LNCaP clone FGC (cell line): ENCODE measurements around the gene AFF2.

Source experiments
- DNase-seq: peaks from one replicate; pipeline ENCODE4 v3.0.0-alpha.2; 2011; ENCODE audit warnings: low read depth
- H3K4me3 ChIP-seq: 2 replicates; pipeline ENCODE4 v1.5.1; 2011; ENCODE audit warnings: mild to moderate bottlenecking, low read depth, low read length, control low read depth
- CTCF ChIP-seq: IDR thresholded peaks from 2 replicates; pipeline ENCODE4 v1.5.1; 2012; ENCODE audit warnings: mild to moderate bottlenecking; ENCODE audit not compliant: control insufficient read depth, insufficient read depth; ENCODE audit errors: extremely low read depth

Gene AFF2

DNA sequence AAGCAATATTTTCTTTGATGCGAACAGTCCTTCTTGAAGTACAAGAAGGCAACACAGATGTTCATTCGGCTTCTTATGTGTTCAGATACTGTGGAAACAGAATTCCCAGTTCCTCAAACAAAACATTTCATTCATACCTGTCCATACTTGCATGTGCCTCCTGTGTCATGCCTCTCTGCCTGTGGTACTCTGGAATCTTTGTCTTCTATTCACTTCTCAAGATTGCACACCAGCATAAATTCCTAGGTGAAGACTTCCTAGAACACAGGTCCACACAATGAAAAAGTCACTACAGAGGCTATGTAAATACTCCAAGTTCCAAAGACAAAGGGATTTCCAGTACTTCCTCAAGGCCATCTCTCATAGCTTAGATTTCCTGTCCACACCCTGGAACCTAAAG is 367.2 kb downstream of the AFF2 start:
- H3K4me3 ChIP-seq = no peak overlapping the region
- no peak for TF ChIP-seq CTCF
- no peak for DNase-seq

DNA sequence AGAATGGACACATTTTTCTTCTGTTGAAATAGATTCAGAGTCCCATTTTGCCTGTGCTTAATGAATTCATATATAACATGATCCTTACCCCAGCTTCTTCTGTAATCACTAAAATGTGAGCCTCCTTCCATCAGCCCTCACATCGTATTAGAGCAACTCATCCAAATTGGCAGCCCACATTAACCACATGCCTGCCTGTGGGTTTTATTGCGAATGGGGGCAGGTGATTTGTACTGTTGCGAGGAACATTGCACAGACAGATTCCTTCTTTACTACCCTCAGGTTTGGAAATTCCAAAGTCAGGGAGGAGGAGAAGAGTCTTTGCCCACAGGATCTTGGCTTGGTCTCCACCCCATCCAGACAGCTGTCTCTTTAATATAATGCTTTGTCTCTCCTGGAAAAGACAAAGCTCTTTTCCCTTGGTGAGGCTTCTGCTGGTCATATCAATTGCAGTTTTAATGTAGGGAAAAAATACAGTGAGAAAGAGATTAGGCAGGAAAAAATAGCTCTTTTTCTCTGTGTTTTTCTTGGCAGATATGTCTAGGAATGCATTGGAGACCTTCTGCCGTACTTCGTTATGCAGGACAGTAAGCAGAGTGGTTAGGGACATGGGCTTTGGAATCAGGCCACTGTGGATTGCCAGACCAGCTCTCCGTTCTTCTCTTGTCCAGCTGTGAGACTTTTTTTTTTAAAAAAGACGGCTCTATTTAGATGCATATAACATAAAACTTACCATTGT is 371.2 kb downstream of the AFF2 start:
- no peak overlapping the region for H3K4me3 ChIP-seq
- no peak for DNase-seq
- no peak for TF ChIP-seq CTCF

- no peak overlapping the region for H3K4me3 ChIP-seq
- no peak for TF ChIP-seq CTCF
- DNase-seq = no peak
These were observed 371.7 kb downstream of the AFF2 start for GRCh38 chrX:148872161-148872535.

DNA sequence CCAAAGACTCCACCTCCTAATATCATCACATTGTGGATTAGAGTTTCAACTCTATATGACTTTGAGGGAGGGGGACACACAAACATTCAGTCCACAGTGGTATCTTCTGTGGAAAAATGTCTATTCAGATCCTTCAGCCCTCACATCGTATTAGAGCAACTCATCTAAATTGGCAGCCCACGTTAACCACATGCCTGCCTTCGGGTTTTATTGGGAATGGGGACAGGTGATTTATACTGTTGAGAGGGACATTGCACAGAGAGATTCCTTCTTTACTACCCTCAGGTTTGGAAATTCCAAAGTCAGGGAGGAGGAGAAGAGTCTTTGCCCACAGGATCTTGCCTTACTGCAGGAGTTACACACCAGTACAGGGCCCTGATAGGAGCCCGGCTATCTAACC is 372.5 kb downstream of the AFF2 start:
- TF ChIP-seq CTCF = no peak
- DNase-seq = no peak
- H3K4me3 ChIP-seq = no peak overlapping the region

DNA sequence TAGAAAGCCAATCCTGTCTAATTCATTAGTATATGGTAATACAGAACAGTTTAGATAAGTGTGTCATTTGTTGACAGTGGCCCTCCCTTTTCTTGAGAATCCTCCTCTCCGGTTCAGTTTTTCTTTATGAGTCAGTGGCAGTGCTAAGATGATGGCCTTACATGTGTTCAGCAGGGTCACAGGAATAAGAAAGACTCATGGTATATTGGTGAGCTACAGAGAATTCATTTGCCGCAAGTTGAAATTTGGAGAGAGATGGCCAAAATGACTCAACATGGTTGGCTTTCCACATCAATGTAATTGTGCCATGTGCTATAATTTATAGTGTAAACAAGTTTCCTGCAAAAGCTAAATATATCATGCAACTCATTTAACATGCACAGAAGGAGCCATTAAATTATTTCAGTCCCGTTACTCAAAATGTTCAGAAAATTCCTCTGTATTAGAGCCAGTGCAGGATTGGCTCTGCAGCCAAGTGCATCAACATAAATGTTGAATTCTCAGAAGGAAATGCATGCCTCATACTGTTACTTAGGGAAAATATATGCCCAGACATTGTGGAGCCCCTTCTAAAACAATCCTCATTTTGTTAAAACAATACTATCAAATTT is 374.3 kb downstream of the AFF2 start:
- DNase-seq = no peak
- TF ChIP-seq CTCF = no peak
- H3K4me3 ChIP-seq = no peak overlapping the region

DNA sequence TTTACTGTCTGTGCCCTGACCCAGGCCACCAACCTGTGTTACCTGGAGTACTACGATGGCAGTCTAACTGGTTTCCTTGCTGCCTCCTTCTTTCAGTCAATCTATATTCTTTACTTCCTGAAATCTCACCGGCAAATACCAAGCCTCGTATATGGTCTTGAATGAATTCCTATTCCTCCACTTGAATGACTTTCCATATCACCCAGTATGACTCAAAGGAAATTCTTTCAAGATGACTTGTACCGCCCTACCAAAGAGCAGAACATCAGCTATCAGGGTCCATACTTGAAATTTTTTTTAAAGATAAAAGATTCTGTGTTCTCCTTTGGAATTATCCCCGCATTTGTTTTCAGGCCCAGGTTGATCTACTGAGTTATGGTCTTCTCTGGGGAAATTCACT is 378.0 kb downstream of the AFF2 start:
- no peak overlapping the region for H3K4me3 ChIP-seq
- TF ChIP-seq CTCF = no peak
- DNase-seq = no peak

GRCh38 chrX:148885203-148885602 is 384.8 kb downstream of the AFF2 start:
- DNase-seq = no peak
- no peak overlapping the region for H3K4me3 ChIP-seq
- TF ChIP-seq CTCF = no peak
